T-cell (primary cell): ENCODE measurements around the gene CTSK. TPM values are rescaled to one million over a fixed set of nuclear protein-coding genes. Genes with fewer than 3 reads are reported as not detected.
A peak's percentile ranks its signal among the peaks of the same experiment; 100 is the strongest.
"Not testable (repeated sequence)": the region's sequence is repeated elsewhere in the genome, so short reads cannot be mapped to it uniquely, and the experiment has no call there.

Experiments
- ATAC-seq, 4 experiments: fragments of 200-7000 bp in 3 of 4; fragments of 150-1000 bp in 1 of 4; cut with Tn5 transposase; replicated peaks in 1 of 4; 1 replicate in 3 of 4; 2 replicates in 1 of 4; pipeline ENCODE4 v1.10.0; 2021; ENCODE audit warnings: moderate library complexity in 3 of 4, mild to moderate bottlenecking in 2 of 4, moderate number of reproducible peaks in 1 of 4
- CTCF ChIA-PET, 2 donors: fragments of 300-600 bp; sonication (Branson Sonifier 250); formaldehyde crosslinking; loops; one replicate each; lab custom pipeline; 2022; ENCODE audit warnings: antibody characterized with exemption in 2 of 2; lab: Charles Lee
- POLR2A ChIA-PET, 2 donors: fragments of 300-600 bp; sonication (Branson Sonifier 250); formaldehyde crosslinking; loops; one replicate each; lab custom pipeline; 2022; ENCODE audit warnings: antibody characterized with exemption in 2 of 2; lab: Charles Lee
- DNase-seq, 35 experiments: peaks; one replicate each; pipeline versions ENCODE4 v3.0.0 to v3.0.0-alpha.2; 2013 to 2023
- H3K27ac ChIP-seq: one replicate; pipeline ENCODE4 v1.5.1; 2013; ENCODE audit warnings: low read length
- H3K27me3 ChIP-seq, 2 experiments: replicated peaks in 1 of 2; 1 replicate in 1 of 2; 2 replicates in 1 of 2; pipeline versions ENCODE4 v1.6.1 to v1.7.0; 2013; ENCODE audit warnings: low read length in 1 of 2, mixed read lengths in 1 of 2; ENCODE audit not compliant: control insufficient read depth in 2 of 2, insufficient read depth in 2 of 2; ENCODE audit errors: extremely low read depth in 1 of 2
- H3K36me3 ChIP-seq, 2 donors: 1 replicate in 1 of 2; 2 replicates in 1 of 2; pipeline versions ENCODE4 v1.6.1 to v1.7.0; 2013; ENCODE audit warnings: low read length in 1 of 2; ENCODE audit not compliant: control insufficient read depth in 2 of 2, insufficient read depth in 1 of 2; ENCODE audit errors: extremely low read depth in 1 of 2
- H3K4me1 ChIP-seq, 2 experiments: 1 replicate in 1 of 2; 2 replicates in 1 of 2; pipeline versions ENCODE4 v1.6.1 to v1.7.0; 2013; ENCODE audit warnings: low read length in 2 of 2, mixed read lengths in 1 of 2; ENCODE audit not compliant: insufficient read depth in 2 of 2, control insufficient read depth in 1 of 2; ENCODE audit errors: extremely low read depth in 1 of 2
- H3K4me3 ChIP-seq, 2 donors: 1 replicate in 1 of 2; 2 replicates in 1 of 2; pipeline versions ENCODE4 v1.5.1 to v1.7.0; 2013; ENCODE audit warnings: mild to moderate bottlenecking in 2 of 2, low read length in 1 of 2, moderate library complexity in 1 of 2; ENCODE audit not compliant: control insufficient read depth in 1 of 2; ENCODE audit errors: extremely low read depth in 1 of 2
- H3K9me3 ChIP-seq: 2 replicates; pipeline ENCODE4 v1.7.0; 2013
- H3K27ac Mint-ChIP-seq, 2 donors: one replicate each; pipeline ENCODE4 v1.8.0; 2020 to 2021; ENCODE audit warnings: mild to moderate bottlenecking in 2 of 2, mixed read lengths in 2 of 2
- H3K27me3 Mint-ChIP-seq, 2 donors: one replicate each; pipeline ENCODE4 v1.8.0; 2021 to 2022; ENCODE audit warnings: mixed read lengths in 2 of 2
- H3K36me3 Mint-ChIP-seq: one replicate; pipeline ENCODE4 v1.8.0; 2021; ENCODE audit warnings: mixed read lengths
- H3K4me1 Mint-ChIP-seq, 3 donors: one replicate each; pipeline ENCODE4 v1.8.0; 2020 to 2022; ENCODE audit warnings: mixed read lengths in 3 of 3, mild to moderate bottlenecking in 1 of 3
- H3K4me3 Mint-ChIP-seq, 3 donors: one replicate each; pipeline ENCODE4 v1.8.0; 2020 to 2022; ENCODE audit warnings: mild to moderate bottlenecking in 3 of 3, mixed read lengths in 3 of 3, moderate library complexity in 3 of 3
- H3K9me3 Mint-ChIP-seq, 3 donors: one replicate each; pipeline ENCODE4 v1.8.0; 2020 to 2022; ENCODE audit warnings: mixed read lengths in 3 of 3
- WGBS: methylation state at CpG from one replicate; pipeline ENCODE4 v1.1.5; 2013; ENCODE audit warnings: missing lambda C conversion rate; ENCODE audit not compliant: insufficient coverage; 5-methylcytosine and 5-hydroxymethylcytosine counted together
- total RNA-seq, 35 experiments: library from RNA in 6 of 35; stranded (reverse) in 6 of 35; fragments of 120-200 nt in 1 of 35; gene quantifications; one replicate each; pipeline versions ENCODE4 v1.2.1 to v1.2.4 and lab custom pipeline; 2013 to 2026

The CTSK gene
- total RNA-seq, 5 donors from 2014 or later (not counting 1 experiment from before 2014, with no cell fraction given), result 6.1 to 14.1 (median 7.3) TPM

- Histone ChIP-seq H3K27ac (no peak overlapping the region), H3K4me3 (no peak overlapping the region), H3K9me3 (no peaks in the 10 kb centered on the region), H3K27me3 (no peaks in the 10 kb centered on the region), H3K4me1 (peaks cover 4 to 25% of the 10 kb centered on the region in 2 experiments), H3K36me3 (peaks cover 5 to 15% of the 10 kb centered on the region in 2 donors)
- no peaks in the 10 kb centered on the region for H3K27me3 Mint-ChIP-seq
- WGBS, result no CpG with 5 or more reads among the region's 2 CpGs
- peaks cover 33 to 45% (median 40%) of the 10 kb centered on the region in 3 donors for H3K4me1 Mint-ChIP-seq
- CTCF ChIA-PET, result interaction anchor here in 1 of 2 donors (0.6 kb wide), 2 partner anchors 15 to 17 kb away, joined by 3 read pairs; no protein-coding TSS in a partner anchor
- peaks cover 41% of the 10 kb centered on the region for H3K36me3 Mint-ChIP-seq
- H3K9me3 Mint-ChIP-seq, result no peaks in the 10 kb centered on the region
- POLR2A ChIA-PET, result interaction anchor here in 1 of 2 donors (0.7 kb wide), 1 partner anchor 49 kb away, joined by 11 read pairs; no protein-coding TSS in a partner anchor
- DNase-seq (no peak), ATAC-seq (no peak)
- peak overlapping the region; percentile 24 to 81 for H3K27ac Mint-ChIP-seq
- H3K4me3 Mint-ChIP-seq, result peak overlapping the region in 1 of 3 donors; percentile 45
Measured at GRCh38 chr1:150842343-150842742, 34.3 kb upstream of the CTSK start.

- no CpG with 5 or more reads among the region's 3 CpGs for WGBS
- H3K4me3 ChIP-seq, result no peak overlapping the region
- peaks cover 4 to 25% of the 10 kb centered on the region in 2 experiments for H3K4me1 ChIP-seq
- Mint-ChIP-seq H3K9me3 (no peaks in the 10 kb centered on the region), H3K27ac (peak overlapping the region; percentile 24 to 81), H3K4me3 (peak overlapping the region in 1 of 3 donors; percentile 45), H3K27me3 (no peaks in the 10 kb centered on the region), H3K4me1 (peaks cover 33 to 45% (median 40%) of the 10 kb centered on the region in 3 donors), H3K36me3 (peaks cover 43% of the 10 kb centered on the region)
- POLR2A ChIA-PET, result interaction anchor here in 1 of 2 donors (0.6 kb wide), 1 partner anchor 83 kb away, joined by 3 read pairs; no protein-coding TSS in a partner anchor
- no peak overlapping the region for H3K27ac ChIP-seq
- H3K36me3 ChIP-seq, result peaks cover 0 to 22% of the 10 kb centered on the region in 2 donors
- no peaks in the 10 kb centered on the region for H3K9me3 ChIP-seq
- H3K27me3 ChIP-seq, result no peaks in the 10 kb centered on the region
- CTCF ChIA-PET, result interaction anchor here in 1 of 2 donors (0.6 to 0.7 kb wide), 3 partner anchors 15 to 919 kb away, joined by 3 read pairs; no protein-coding TSS in a partner anchor
- ATAC-seq (peak; percentile 52 to 96 (median 63)), DNase-seq (peak in 2 of 35 experiments; percentile 3 to 59)
Measured at GRCh38 chr1:150841626-150842025, 33.6 kb upstream of the CTSK start.

GRCh38 chr1:150840850-150841249 is 32.8 kb upstream of the CTSK start:
- peaks cover 4 to 25% of the 10 kb centered on the region in 2 experiments for H3K4me1 ChIP-seq
- 100% methylated on average over 5 of the region's 11 CpGs for WGBS
- Mint-ChIP-seq H3K36me3 (peaks cover 45% of the 10 kb centered on the region), H3K4me1 (peaks cover 33 to 45% (median 40%) of the 10 kb centered on the region in 3 donors)
- H3K27me3 Mint-ChIP-seq, ATAC-seq, POLR2A ChIA-PET, H3K9me3 ChIP-seq, H3K9me3 Mint-ChIP-seq, H3K27ac Mint-ChIP-seq, H3K27ac ChIP-seq, H3K27me3 ChIP-seq, H3K4me3 Mint-ChIP-seq, DNase-seq, H3K4me3 ChIP-seq: not testable (repeated sequence)
- H3K36me3 ChIP-seq, result peaks cover 0 to 29% of the 10 kb centered on the region in 2 donors
- CTCF ChIA-PET, result interaction anchor here in 1 of 2 donors (0.7 kb wide), 1 partner anchor 918 kb away, joined by 3 read pairs; no protein-coding TSS in a partner anchor

GRCh38 chr1:150836129-150836773 is 28.2 kb upstream of the CTSK start:
- CTCF ChIA-PET, result no interaction called here

GRCh38 chr1:150833961-150834360 is 25.9 kb upstream of the CTSK start:
- CTCF ChIA-PET, H3K27me3 Mint-ChIP-seq, H3K4me3 Mint-ChIP-seq, H3K9me3 ChIP-seq, H3K4me3 ChIP-seq, H3K27me3 ChIP-seq, H3K4me1 ChIP-seq, ATAC-seq, H3K4me1 Mint-ChIP-seq, H3K9me3 Mint-ChIP-seq, POLR2A ChIA-PET, H3K27ac Mint-ChIP-seq, H3K27ac ChIP-seq, DNase-seq: not testable (repeated sequence)
- peaks cover 77% of the 10 kb centered on the region for H3K36me3 Mint-ChIP-seq
- WGBS, result no CpG with 5 or more reads among the region's 6 CpGs
- H3K36me3 ChIP-seq, result peaks cover 0 to 74% of the 10 kb centered on the region in 2 donors

More at GRCh38 chr1:150836129-150836773, 28.2 kb upstream of the CTSK start:
- H3K4me1 ChIP-seq, result peaks cover 0 to 13% of the 10 kb centered on the region in 2 experiments
- H3K4me1 Mint-ChIP-seq, result peaks cover 11 to 26% (median 16%) of the 10 kb centered on the region in 3 donors
- H3K4me3 Mint-ChIP-seq, result no peak overlapping the region
- POLR2A ChIA-PET, result no interaction called here
- H3K36me3 Mint-ChIP-seq, result peaks cover 71% of the 10 kb centered on the region
- no peak for DNase-seq
- H3K36me3 ChIP-seq, result peaks cover 0 to 66% of the 10 kb centered on the region in 2 donors
- no peak overlapping the region for H3K27ac Mint-ChIP-seq
- WGBS, result 100% methylated on average over 3 of the region's 6 CpGs
- H3K27me3 ChIP-seq, result no peaks in the 10 kb centered on the region
- no peak overlapping the region for H3K27ac ChIP-seq
- H3K9me3 Mint-ChIP-seq, result no peaks in the 10 kb centered on the region
- H3K4me3 ChIP-seq, result no peak overlapping the region
- no peaks in the 10 kb centered on the region for H3K9me3 ChIP-seq
- H3K27me3 Mint-ChIP-seq, result no peaks in the 10 kb centered on the region
- ATAC-seq, result no peak

- H3K9me3 Mint-ChIP-seq, result no peaks in the 10 kb centered on the region
Measured at GRCh38 chr1:150832597-150832996, 24.5 kb upstream of the CTSK start.

More at GRCh38 chr1:150832597-150832996, 24.5 kb upstream of the CTSK start:
- H3K4me3 ChIP-seq, result no peak overlapping the region
- POLR2A ChIA-PET, result no interaction called here
- Mint-ChIP-seq H3K27ac (no peak overlapping the region), H3K36me3 (peaks cover 74% of the 10 kb centered on the region), H3K4me3 (no peak overlapping the region), H3K27me3 (no peaks in the 10 kb centered on the region), H3K4me1 (peaks cover 0 to 4% (median 0%) of the 10 kb centered on the region in 3 donors)
- H3K4me1 ChIP-seq, result no peaks in the 10 kb centered on the region
- H3K27me3 ChIP-seq, result no peaks in the 10 kb centered on the region
- no peak for DNase-seq
- no peak for ATAC-seq
- H3K27ac ChIP-seq, result no peak overlapping the region
- no CpG with 5 or more reads among the region's 1 CpG for WGBS
- CTCF ChIA-PET, result no interaction called here
- no peaks in the 10 kb centered on the region for H3K9me3 ChIP-seq
- H3K36me3 ChIP-seq, result peaks cover 0 to 79% of the 10 kb centered on the region in 2 donors
